Upper lobe of left lung (tissue), 6 donors: ENCODE results near the gene SLC12A6. TPM values are rescaled to one million over a fixed set of nuclear protein-coding genes. Genes with fewer than 3 reads are reported as not detected.

Experiments
- ATAC-seq, 2 donors: fragments of 200-7000 bp; cut with Tn5 transposase; one replicate each; pipeline ENCODE4 v1.9.1; 2022; ENCODE audit warnings: mild to moderate bottlenecking in 2 of 2, moderate library complexity in 2 of 2; ENCODE audit not compliant: low FRiP score in 2 of 2
- DNase-seq, 2 donors: peaks; one replicate each; pipeline ENCODE4 v3.0.0-alpha.2; 2019 to 2020
- H3K27ac ChIP-seq, 4 donors: fragments of 200-600 bp; sonication (generic); one replicate each; pipeline ENCODE4 v1.5.1; 2016 to 2019
- H3K27me3 ChIP-seq, 4 donors: fragments of 200-600 bp; sonication (generic); one replicate each; pipeline ENCODE4 v1.5.1; 2017 to 2019
- H3K36me3 ChIP-seq, 4 donors: fragments of 200-600 bp; sonication (generic); one replicate each; pipeline ENCODE4 v1.5.1; 2016 to 2019
- H3K4me1 ChIP-seq, 4 donors: fragments of 200-600 bp; sonication (generic); one replicate each; pipeline ENCODE4 v1.5.1; 2018 to 2019
- H3K4me3 ChIP-seq, 4 donors: fragments of 200-600 bp; sonication (generic); one replicate each; pipeline ENCODE4 v1.5.1; 2017 to 2019; ENCODE audit warnings: mild to moderate bottlenecking in 2 of 4, moderate library complexity in 1 of 4
- H3K9me3 ChIP-seq, 4 donors: fragments of 200-600 bp; sonication (generic); one replicate each; pipeline ENCODE4 v1.5.1; 2018 to 2019
- CTCF ChIP-seq, 6 experiments: fragments of 450-650 bp in 4 of 6; fragments of 200-600 bp in 2 of 6; sonication (generic) in 2 of 6; IDR thresholded peaks; one replicate each; pipeline ENCODE4 v1.5.1; 2016 to 2019; ENCODE audit warnings: antibody characterized with exemption in 6 of 6
- EP300 ChIP-seq, 4 donors: sonication (generic); formaldehyde crosslinking; IDR thresholded peaks; one replicate each; pipeline ENCODE4 v1.5.1; 2017; ENCODE audit warnings: antibody characterized with exemption in 4 of 4, control low read depth in 2 of 4
- POLR2A ChIP-seq, 4 donors: fragments of 450-650 bp; IDR thresholded peaks; one replicate each; pipeline ENCODE4 v1.5.1; 2016 to 2017; ENCODE audit warnings: antibody characterized with exemption in 4 of 4, mild to moderate bottlenecking in 2 of 4
- POLR2AphosphoS5 ChIP-seq, 2 donors: sonication (generic); formaldehyde crosslinking; IDR thresholded peaks; one replicate each; pipeline ENCODE4 v1.5.1; 2017; ENCODE audit warnings: antibody characterized with exemption in 2 of 2
- WGBS, 2 donors: methylation state at CpG; one replicate each; pipeline ENCODE4 v1.1.5; 2017 to 2018; 5-methylcytosine and 5-hydroxymethylcytosine counted together
- total RNA-seq, 6 donors: library from RNA; depleted of rRNA in 4 of 6; stranded (reverse); fragments of >200 nt in 4 of 6; gene quantifications; one replicate each; pipeline versions ENCODE4 v1.1.0 to v1.2.1, GENCODE V29; 2016 to 2021
- donor health status: DM: no; HTN: no; CAD: no; lungs with moderate emphysema.
- donor health status: DM: no; HTN: yes; CAD: no; lungs with severe emphysema.

SLC12A6 gene
- total RNA-seq, 6 donors from 2014 or later = 35.3 to 68.1 (median 50.4) TPM

- H3K36me3 ChIP-seq = no peaks in the 10 kb centered on the region
- H3K27me3 ChIP-seq = no peaks in the 10 kb centered on the region
- no peak for DNase-seq
- no peaks in the 10 kb centered on the region for H3K9me3 ChIP-seq
- TF ChIP-seq POLR2AphosphoS5 (IDR thresholded peaks at IDR 0.05) (no peak), CTCF (IDR thresholded peaks at IDR 0.05) (no peak), POLR2A (IDR thresholded peaks at IDR 0.05) (no peak), EP300 (IDR thresholded peaks at IDR 0.05) (no peak)
- no peak overlapping the region for H3K27ac ChIP-seq
- WGBS, 2 donors = 73% methylated on average over 2 of the region's 2 CpGs
- H3K4me1 ChIP-seq = no peaks in the 10 kb centered on the region
- ATAC-seq = no peak
- no peak overlapping the region for H3K4me3 ChIP-seq
Measured at GRCh38 chr15:34284937-34285336, 52.6 kb downstream of the SLC12A6 start.

DNA sequence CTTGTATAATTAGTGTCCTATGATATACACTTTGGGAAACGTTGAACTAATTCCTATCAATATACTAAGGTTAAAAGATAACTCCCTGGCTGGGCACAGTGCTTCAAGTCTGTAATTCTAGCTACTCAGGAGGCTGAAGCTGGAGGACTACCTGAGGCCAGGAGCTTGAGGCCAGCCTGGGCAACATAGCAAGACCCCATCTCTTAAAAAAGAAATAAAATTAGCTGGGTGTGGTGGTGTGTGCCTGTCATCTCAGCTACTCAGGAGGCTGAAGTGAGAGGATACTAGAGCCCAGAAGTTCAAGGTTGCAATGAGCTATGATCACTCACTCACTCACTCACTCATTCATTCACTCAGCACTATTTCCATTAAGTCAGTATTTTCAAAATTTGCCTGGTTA, 55.2 kb downstream of the SLC12A6 start:
- Histone ChIP-seq H3K4me3 (no peak overlapping the region), H3K4me1 (no peaks in the 10 kb centered on the region), H3K27ac (no peak overlapping the region), H3K27me3 (no peaks in the 10 kb centered on the region), H3K9me3 (no peaks in the 10 kb centered on the region), H3K36me3 (no peaks in the 10 kb centered on the region)
- WGBS, 2 donors = 96 to 100% methylated on average over 1 of the region's 1 CpG
- TF ChIP-seq POLR2A (IDR thresholded peaks at IDR 0.05) = no peak
- TF ChIP-seq POLR2AphosphoS5 (IDR thresholded peaks at IDR 0.05) = no peak
- TF ChIP-seq CTCF (IDR thresholded peaks at IDR 0.05) = no peak
- TF ChIP-seq EP300 (IDR thresholded peaks at IDR 0.05) = no peak
- DNase-seq (no peak), ATAC-seq (no peak)

DNA sequence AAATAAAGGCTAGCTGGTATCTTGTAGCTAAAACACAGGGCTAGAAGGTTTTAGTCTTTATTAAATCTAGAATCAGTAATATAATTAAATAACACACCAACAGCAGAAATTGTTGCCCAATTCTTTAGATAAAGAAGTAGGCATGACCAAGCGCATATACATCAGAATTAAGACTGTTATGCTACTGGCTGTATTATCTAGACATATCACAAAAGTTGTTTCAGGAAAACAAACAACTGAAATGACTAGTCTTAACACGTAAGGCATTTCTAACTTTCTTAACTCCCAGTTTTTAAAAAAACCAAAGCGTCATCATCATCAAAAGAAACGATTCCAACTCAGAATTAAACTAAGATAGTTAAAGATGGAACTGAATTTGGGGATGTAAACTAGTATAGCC, 57.4 kb downstream of the SLC12A6 start:
- 89% methylated on average over 4 of the region's 4 CpGs for WGBS, 2 donors
- no peak for ATAC-seq
- Histone ChIP-seq H3K4me3 (no peak overlapping the region), H3K27ac (no peak overlapping the region), H3K9me3 (no peaks in the 10 kb centered on the region), H3K36me3 (no peaks in the 10 kb centered on the region), H3K4me1 (no peaks in the 10 kb centered on the region), H3K27me3 (no peaks in the 10 kb centered on the region)
- no peak for DNase-seq
- no peak for TF ChIP-seq CTCF (IDR thresholded peaks at IDR 0.05)
- no peak for TF ChIP-seq EP300 (IDR thresholded peaks at IDR 0.05)
- TF ChIP-seq POLR2A (IDR thresholded peaks at IDR 0.05) = no peak

GRCh38 chr15:34279368-34279767, 58.2 kb downstream of the SLC12A6 start:
- Histone ChIP-seq H3K9me3 (no peaks in the 10 kb centered on the region), H3K4me3 (no peak overlapping the region), H3K27me3 (no peaks in the 10 kb centered on the region), H3K36me3 (peaks cover 0 to 2% (median 0%) of the 10 kb centered on the region in 4 donors), H3K27ac (no peak overlapping the region), H3K4me1 (no peaks in the 10 kb centered on the region)
- no peak for DNase-seq
- ATAC-seq = peak in 1 of 2 donors; percentile 86
- WGBS, 2 donors = 83 to 87% methylated on average over 2 of the region's 2 CpGs
- TF ChIP-seq POLR2AphosphoS5 (IDR thresholded peaks at IDR 0.05) (no peak), EP300 (IDR thresholded peaks at IDR 0.05) (no peak), POLR2A (IDR thresholded peaks at IDR 0.05) (no peak), CTCF (IDR thresholded peaks at IDR 0.05) (no peak)

DNA sequence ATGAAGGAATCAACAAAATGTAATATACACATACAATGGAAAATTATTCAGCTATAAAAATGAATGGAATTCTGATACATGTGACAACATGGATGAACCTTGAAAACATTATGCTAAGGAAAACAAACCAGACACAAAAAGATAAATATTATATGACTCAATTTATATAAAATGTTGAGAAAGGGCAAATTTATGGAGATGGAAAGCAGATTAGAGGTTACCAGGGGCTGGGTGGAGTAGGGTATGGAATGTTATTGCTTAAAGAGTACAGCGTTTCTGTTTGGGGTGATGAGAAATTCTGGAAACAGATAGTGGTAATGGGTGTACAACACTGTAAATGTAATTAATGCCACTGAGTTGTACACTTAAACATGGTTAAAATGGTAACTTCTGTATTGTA, 61.9 kb downstream of the SLC12A6 start:
- H3K9me3 ChIP-seq = no peaks in the 10 kb centered on the region
- no peaks in the 10 kb centered on the region for H3K27me3 ChIP-seq
- peaks cover 0 to 5% (median 2%) of the 10 kb centered on the region in 4 donors for H3K36me3 ChIP-seq
- H3K4me1 ChIP-seq = no peaks in the 10 kb centered on the region
- WGBS, 2 donors = 85 to 96% methylated on average over 1 of the region's 1 CpG
- no peak overlapping the region for H3K4me3 ChIP-seq
- no peak overlapping the region for H3K27ac ChIP-seq
- DNase-seq (no peak), ATAC-seq (no peak)
- TF ChIP-seq CTCF (IDR thresholded peaks at IDR 0.05) = no peak
